SKM-1 treated with dmso at 0.1 percent for 144 hours (cell line): Measurements from ENCODE around the gene SLC43A1.

Source experiments
- DNase-seq: peaks from one replicate; lab custom pipeline; 2025; ENCODE audit not compliant: unreplicated experiment; lab: John Stamatoyannopoulos, UW

The SLC43A1 gene

GRCh38 chr11:57498540-57498939 is 17.0 kb downstream of the SLC43A1 start:
- DNase-seq: no peak

GRCh38 chr11:57497303-57498247 is 17.9 kb downstream of the SLC43A1 start:
- no peak for DNase-seq

DNA sequence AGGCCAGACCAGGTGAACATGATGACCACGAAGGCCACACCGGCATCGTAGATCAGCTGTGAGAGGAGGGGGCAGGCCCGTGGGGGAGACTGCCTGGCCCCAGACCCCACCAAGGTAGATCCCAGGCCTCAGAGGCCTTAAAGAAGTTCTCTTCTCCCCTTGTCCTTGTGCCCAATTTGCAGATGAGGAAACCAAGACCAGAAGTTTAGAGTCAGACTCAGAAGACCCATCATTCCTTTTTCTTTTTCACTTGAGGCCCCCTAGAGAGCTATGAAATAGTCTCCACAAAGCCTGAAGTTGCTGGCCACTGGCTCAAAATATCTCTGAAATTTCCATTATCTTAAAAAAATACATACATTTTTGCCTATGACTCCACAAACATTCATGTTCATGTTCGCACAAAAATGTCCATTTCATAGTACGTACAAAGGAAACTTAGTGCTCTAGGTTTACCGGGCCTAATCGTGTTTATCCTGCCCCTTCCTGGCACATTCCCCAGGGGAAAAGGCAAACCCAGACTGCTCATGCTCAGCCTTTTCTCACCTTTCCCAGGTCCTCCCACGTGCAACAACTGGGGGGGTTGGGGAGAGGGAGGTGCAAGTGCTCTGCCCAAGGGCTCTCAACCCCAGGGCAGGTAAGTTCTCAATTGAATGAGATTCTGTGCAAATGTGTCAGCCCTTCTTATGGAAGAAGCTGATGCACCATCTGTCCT is 19.2 kb downstream of the SLC43A1 start:
- no peak for DNase-seq

DNA sequence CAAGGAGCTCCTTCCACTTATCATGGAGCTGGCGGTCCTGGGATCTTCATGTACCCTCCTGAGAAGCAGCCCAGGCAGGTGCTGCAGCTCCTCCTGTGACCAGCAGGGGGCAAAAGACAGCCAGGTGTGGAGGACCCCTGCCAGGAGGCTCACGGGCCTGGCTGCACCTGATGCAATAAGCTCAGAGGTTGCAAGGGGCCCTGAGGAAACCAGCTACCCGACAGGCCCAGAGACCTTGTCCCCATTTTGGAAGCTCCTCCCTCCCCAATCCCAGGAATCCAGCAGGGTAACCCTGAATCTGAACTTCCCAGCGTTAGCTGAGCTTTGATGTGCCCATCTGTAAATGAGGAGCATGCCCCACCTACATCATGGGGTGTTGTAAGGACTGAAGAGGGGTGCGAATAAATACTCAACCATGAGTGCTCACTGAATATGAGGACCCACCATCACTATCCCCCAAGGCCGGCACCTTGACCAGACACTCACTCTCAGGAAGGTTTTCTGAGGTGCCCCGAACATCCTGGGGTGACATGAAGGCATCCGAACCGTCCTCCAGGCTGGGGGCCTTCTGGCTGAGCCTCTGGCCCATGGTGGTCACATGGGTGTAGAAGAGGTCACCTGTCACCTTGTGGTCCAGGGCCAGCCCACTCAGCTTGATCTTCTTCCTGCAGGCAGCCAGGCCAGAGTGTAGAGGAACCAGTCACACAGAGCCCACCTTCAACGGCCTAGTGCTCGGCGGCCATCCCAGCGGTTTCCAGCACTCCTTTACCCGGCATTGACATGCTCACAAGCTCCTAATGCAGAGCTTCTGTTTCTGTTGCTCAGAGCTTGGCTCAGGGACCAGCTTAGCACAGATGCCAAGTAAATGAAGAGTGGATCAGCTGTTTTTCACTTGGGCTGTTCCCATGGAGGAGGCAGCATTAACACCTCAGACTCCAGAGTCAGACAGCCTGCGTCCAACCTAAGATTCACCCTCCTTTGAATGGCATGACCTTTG is 21.7 kb downstream of the SLC43A1 start:
- DNase-seq: peak; percentile 5

DNA sequence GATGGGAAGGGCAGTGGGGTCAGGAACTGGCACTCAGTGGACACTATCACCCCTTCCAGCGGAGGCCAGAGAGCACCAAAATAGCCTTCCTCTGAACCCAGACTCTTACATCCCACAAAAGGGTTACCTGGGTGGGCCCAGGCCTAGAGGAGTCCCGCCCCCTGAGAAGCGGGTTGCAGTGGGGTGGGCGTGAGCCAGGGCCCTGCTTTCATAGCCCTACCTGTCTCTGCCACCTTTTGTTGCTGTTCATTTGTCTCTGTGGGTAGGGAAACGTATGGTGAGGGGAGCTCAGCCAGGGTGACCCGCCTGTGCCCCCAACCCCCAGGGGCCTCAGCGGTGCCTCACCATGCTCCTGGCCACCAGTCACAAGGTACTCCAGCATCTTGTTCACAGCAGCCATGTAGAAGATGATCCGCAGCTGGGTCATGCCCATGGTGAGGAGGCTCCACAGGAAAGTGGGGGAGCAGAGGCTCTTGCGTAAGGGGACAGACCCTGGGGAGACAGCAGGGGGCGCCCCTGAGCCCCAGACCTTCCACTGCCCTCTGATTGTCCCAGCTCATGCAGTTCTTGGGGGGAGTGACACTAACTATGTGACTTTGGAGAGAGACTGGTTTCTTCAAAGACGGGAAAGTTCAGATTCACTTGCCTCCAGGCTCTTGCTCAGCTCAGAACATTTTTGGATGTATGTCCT is 24.0 kb downstream of the SLC43A1 start:
- DNase-seq: peak; percentile 58

GRCh38 chr11:57490456-57491248 is 24.9 kb downstream of the SLC43A1 start:
- DNase-seq: no peak

GRCh38 chr11:57487920-57488659 is 27.4 kb downstream of the SLC43A1 start:
- no peak for DNase-seq

GRCh38 chr11:57487021-57487778 is 28.3 kb downstream of the SLC43A1 start:
- DNase-seq: no peak

DNA sequence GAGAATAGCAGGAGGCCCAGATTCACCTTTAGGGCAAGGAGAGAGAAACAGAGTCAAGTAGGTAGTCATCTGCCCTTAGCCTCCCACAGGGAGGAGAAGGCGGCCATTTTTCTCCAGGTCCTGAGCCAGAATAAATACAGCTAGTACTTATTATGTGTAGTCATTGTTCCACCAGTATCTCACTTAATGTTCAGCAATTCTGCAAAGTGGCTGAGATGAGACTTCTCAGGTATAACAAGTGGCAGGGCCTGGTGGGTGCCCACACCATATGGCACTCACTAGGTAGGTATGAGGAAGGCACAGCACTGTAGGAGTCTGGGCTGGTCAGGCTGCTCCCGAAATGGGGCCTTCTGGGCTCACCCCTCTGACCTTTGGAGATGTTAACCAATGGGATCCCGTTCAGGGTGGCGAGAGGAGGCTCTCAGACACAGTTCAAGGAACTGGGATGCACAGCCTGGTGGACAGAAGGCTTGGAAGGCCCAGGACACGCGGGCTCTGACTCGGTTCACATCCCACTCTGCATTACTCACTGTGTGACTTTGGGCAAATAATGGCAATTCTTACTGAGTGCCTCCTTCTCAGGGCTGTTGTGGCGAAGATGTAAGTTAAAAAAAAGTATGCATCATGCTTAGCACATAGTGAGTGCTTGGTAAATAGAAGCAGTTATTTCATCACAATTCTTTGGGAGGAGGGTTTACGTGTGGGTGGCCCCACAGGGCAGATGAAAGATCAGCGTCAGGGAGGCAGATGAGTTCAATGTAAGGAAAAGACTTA is 30.1 kb downstream of the SLC43A1 start:
- peak; percentile 29 for DNase-seq

GRCh38 chr11:57484141-57484710 is 31.3 kb downstream of the SLC43A1 start:
- DNase-seq: peak; percentile 88

- no peak for DNase-seq
Measured at GRCh38 chr11:57483562-57483918, 32.0 kb downstream of the SLC43A1 start.

DNA sequence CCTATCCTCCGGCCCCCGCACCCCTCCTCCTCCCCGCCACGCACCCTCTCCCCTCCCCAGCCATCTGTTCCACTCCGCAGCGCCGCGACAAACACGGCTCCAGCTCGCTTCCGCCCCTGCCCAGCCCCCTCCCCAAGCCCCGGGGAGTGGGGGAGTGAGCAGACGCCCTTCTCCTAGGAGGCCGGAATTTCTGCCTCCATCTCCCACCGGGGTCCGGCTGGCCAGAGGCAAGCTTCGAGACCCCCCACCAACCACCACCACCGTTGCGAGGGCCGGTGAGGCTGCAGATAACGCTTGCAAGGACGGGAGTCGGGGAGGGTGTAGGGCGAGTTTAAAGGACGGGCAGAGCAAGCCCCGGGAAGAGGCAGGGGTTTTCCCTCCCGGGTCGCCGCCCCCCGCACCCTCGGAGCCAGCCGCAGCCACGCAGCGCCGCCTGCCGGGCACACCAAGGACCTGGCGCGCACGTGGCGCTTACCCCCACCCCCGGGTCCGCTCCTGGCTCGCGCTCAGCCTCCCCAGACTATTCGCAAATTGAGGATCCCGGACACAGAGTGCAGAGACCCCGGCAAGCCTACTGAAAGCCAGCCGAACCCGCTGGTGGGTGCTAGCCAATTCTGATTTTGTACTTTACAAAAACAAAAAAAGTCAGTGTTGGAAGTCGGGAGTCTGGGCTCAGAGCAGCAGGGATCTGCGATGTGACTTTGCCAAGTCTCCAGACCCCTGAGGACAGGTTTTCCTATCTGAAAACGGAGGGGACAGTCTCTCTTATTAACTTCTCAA is 32.5 kb downstream of the SLC43A1 start:
- DNase-seq: no peak

DNA sequence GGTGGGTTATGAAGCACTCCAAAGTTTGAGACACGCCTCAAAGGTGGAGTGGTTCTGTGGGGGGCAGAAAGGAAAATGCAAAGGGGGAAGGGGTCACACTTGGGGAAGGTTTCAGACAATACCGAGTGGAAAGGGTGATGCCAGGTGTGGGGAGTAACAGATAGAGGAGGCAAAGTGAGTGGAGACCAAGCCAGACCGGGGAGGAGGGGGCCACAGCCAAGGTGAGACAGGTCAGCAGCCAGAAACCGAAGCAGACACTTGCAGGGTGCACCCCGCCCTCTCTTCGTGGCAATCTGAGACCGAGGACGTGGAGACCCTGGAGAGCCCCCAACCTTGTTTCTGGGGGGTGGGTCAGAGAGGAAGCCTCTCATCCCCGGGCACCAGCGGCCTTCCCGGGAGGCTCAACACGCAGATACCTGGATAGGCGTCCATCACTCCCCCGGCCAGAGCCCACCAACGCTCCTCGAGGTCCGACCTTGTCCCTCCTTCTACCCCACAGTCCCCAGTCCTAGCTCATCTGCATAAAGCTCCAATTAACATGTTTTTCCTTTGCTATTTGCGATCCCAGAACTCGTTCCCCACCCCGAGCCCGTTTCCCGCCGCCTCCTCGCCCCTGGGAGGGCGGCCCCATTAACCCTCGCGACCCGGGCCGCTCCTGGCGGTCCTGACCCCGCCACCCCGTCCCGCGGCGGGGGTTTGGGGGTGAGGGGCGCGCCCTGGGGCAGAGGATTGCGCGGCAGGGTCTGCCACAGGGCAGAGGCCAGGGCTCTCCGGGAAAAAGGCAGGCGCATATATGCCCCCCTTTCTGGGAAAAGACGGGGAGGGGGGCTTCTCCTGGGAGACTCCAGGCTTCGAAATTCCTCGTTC is 33.4 kb downstream of the SLC43A1 start:
- DNase-seq: no peak

GRCh38 chr11:57481315-57481714 is 34.2 kb downstream of the SLC43A1 start:
- DNase-seq: no peak

DNA sequence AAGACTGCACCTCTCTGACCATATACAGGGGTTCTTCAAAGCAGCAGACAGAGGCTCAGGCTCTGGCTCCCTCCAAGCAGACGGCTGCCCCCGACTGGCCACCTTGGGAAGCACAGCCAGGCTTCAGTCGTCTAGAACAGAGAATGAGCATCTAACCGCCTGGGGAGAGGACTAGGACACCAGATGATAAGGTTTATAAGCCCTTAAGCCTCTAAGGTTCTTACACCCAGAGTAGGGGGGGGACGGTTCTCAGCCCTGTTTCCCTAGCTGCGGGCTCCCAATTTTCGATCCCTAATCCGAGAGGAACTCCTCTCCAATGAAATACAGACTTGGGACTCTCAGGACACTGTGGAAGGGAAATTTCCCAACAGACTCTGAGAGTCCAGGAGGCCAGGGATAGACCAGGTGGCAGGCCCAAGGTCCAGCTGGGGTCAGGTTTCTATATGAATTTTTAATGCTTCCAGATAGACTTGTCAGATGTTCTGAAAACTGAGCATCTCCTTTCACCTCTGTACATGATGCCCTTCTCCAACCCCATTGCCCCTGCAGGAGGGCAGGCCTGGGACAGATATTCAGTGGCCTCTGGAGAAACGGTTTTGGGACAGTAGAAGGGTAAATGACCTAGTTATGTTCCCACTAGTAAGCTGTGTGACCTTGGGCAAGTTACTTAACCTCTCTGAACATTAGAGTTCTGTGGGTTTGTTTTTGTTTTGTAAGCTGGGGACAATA is 34.9 kb downstream of the SLC43A1 start:
- peak; percentile 31 for DNase-seq
